ENCODE results near the gene LRRC46.

LRRC46 gene

GRCh38 chr17:47879776-47880454 lies 48.4 kb downstream of the LRRC46 start:
- DNase-seq, result no peak

GRCh38 chr17:47882247-47882646 lies 50.8 kb downstream of the LRRC46 start:
- DNase-seq, result no peak

- DNase-seq, result no peak
Measured at GRCh38 chr17:47882695-47883588, 51.5 kb downstream of the LRRC46 start.

- DNase-seq, result no peak
Measured at GRCh38 chr17:47883589-47884426, 52.3 kb downstream of the LRRC46 start.

- no peak for DNase-seq
Measured at GRCh38 chr17:47884427-47884740, 52.9 kb downstream of the LRRC46 start.

GRCh38 chr17:47884905-47885730 lies 53.6 kb downstream of the LRRC46 start:
- DNase-seq, result no peak
